ENCODE data around the gene ATP6V1A. TPM values are rescaled to one million over a fixed set of nuclear protein-coding genes. Genes with fewer than 3 reads are reported as not detected.

The ATP6V1A gene
- total RNA-seq, 2 experiments from 2014 or later, result 36.7 to 40.7 TPM

- POLR2A ChIA-PET, result interaction anchor here (0.7 to 3.2 kb wide), 7 partner anchors 10 to 216 kb away, joined by 3 to 26 read pairs (median 5); no protein-coding TSS in a partner anchor
- H3K27me3 Mint-ChIP-seq, result no peaks in the 10 kb centered on the region
Observed at GRCh38 chr3:113747283-113748046, 630 bp downstream of the ATP6V1A start.

GRCh38 chr3:113751141-113751540 lies 4.3 kb downstream of the ATP6V1A start:
- POLR2A ChIA-PET, result no interaction called here
- peaks cover 34% of the 10 kb centered on the region for H3K4me1 Mint-ChIP-seq (ENCODE audit: low read depth)

More at GRCh38 chr3:113747283-113748046, 630 bp downstream of the ATP6V1A start:
- peak overlapping the region; percentile 100 for H3K27ac Mint-ChIP-seq
- peak overlapping the region; percentile 98 for H3K4me3 Mint-ChIP-seq
- ATAC-seq (peak; percentile 10), DNase-seq (peak; percentile 75)
- no peaks in the 10 kb centered on the region for H3K9me3 Mint-ChIP-seq
- H3K4me1 Mint-ChIP-seq (ENCODE audit: low read depth), result peaks cover 49% of the 10 kb centered on the region
- intact Hi-C loops (cut with micrococcal nuclease), result loop anchor here (5.0 to 10.0 kb wide), 2 partner anchors 233 to 310 kb away; partner anchors contain the start of genes CCDC191, QTRT2 and SPICE1
- no peak for TF ChIP-seq CTCF (IDR thresholded peaks at IDR 0.05)
- peaks cover 33% of the 10 kb centered on the region for H3K36me3 Mint-ChIP-seq (ENCODE audit: low read depth)
- CTCF ChIA-PET, result interaction anchor here (1.5 to 3.2 kb wide), 2 partner anchors 11 to 12 kb away, joined by 3 to 44 read pairs; no protein-coding TSS in a partner anchor

GRCh38 chr3:113753376-113753985 lies 6.6 kb downstream of the ATP6V1A start:
- DNase-seq (no peak), ATAC-seq (no peak)
- intact Hi-C loops (cut with micrococcal nuclease), result no loop called here
- H3K9me3 Mint-ChIP-seq, result peaks cover 3% of the 10 kb centered on the region
- POLR2A ChIA-PET, result no interaction called here
- no peak overlapping the region for H3K27ac Mint-ChIP-seq
- H3K4me1 Mint-ChIP-seq (ENCODE audit: low read depth), result peaks cover 27% of the 10 kb centered on the region
- no peaks in the 10 kb centered on the region for H3K27me3 Mint-ChIP-seq
- CTCF ChIA-PET, result no interaction called here
- H3K36me3 Mint-ChIP-seq (ENCODE audit: low read depth), result peaks cover 3% of the 10 kb centered on the region
- no peak for TF ChIP-seq CTCF (IDR thresholded peaks at IDR 0.05)
- no peak overlapping the region for H3K4me3 Mint-ChIP-seq

More at GRCh38 chr3:113751141-113751540, 4.3 kb downstream of the ATP6V1A start:
- intact Hi-C loops (cut with micrococcal nuclease), result no loop called here
- TF ChIP-seq CTCF (IDR thresholded peaks at IDR 0.05), result no peak
- CTCF ChIA-PET, result interaction anchor here (1.0 to 3.2 kb wide), 3 partner anchors 15 to 174 kb away, joined by 3 to 15 read pairs (median 4); no protein-coding TSS in a partner anchor
- DNase-seq (no peak), ATAC-seq (no peak)
- no peak overlapping the region for H3K27ac Mint-ChIP-seq
- H3K36me3 Mint-ChIP-seq (ENCODE audit: low read depth), result peaks cover 4% of the 10 kb centered on the region
- no peak overlapping the region for H3K4me3 Mint-ChIP-seq
- no peaks in the 10 kb centered on the region for H3K27me3 Mint-ChIP-seq
- no peaks in the 10 kb centered on the region for H3K9me3 Mint-ChIP-seq

GRCh38 chr3:113754494-113755159 lies 7.8 kb downstream of the ATP6V1A start:
- H3K9me3 Mint-ChIP-seq, result peaks cover 7% of the 10 kb centered on the region
- CTCF ChIA-PET, result interaction anchor here (1.0 kb wide), 2 partner anchors 10 to 19 kb away, joined by 3 read pairs; no protein-coding TSS in a partner anchor
- ATAC-seq (no peak), DNase-seq (no peak)
- H3K27ac Mint-ChIP-seq, result no peak overlapping the region
- peaks cover 22% of the 10 kb centered on the region for H3K4me1 Mint-ChIP-seq (ENCODE audit: low read depth)
- POLR2A ChIA-PET, result interaction anchor here (1.1 kb wide), 1 partner anchor 9 kb away, joined by 3 read pairs; the partner anchor contains the start of gene NAA50
- intact Hi-C loops (cut with micrococcal nuclease), result no loop called here
- H3K27me3 Mint-ChIP-seq, result no peaks in the 10 kb centered on the region
- no peak overlapping the region for H3K4me3 Mint-ChIP-seq
- H3K36me3 Mint-ChIP-seq (ENCODE audit: low read depth), result peaks cover 7% of the 10 kb centered on the region
- no peak for TF ChIP-seq CTCF (IDR thresholded peaks at IDR 0.05)
